G401.6 (cell line): ENCODE results near the gene AMOTL2.

Experiments
- FAIRE-seq: peaks from 2 replicates; lab custom pipeline; 2012; peaks lifted over from hg19 to GRCh38; lab: Jason Lieb, UNC

Gene AMOTL2

DNA sequence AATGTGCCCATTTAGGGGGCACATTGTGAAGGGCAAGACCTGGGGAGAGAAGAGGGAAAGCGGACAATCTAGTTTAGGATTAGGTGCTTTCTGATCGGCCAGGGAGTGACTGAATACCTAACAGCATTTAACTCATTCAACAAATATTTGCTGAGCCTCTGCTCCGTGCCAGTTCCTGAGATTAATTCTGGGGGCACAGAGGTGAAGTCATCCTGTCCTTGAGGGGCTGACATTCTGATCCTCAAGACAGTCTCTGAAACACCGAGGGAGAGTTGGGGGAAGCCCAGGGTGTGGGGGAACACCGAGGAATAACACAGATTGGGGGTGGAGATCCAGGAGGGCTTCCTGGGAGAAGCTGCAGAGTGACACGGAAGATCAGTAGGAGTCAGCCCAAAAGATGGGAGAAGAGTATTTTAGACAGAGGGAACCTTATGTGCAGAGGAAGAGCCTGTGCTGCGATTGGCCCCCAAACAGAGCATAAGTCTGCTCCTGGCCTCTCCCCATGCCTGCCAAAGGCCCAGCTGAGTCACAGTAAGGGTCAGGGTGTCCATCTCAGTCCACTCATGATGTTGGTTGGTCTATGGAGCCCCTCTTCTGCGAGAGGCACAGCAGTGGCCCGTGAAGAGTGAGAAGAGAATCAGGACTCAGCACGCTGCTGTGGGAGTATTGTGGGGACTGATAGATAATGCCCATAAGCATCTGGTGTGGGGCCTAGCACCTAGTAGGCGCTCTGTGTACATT, 60.2 kb downstream of the AMOTL2 start:
- FAIRE-seq = no peak

DNA sequence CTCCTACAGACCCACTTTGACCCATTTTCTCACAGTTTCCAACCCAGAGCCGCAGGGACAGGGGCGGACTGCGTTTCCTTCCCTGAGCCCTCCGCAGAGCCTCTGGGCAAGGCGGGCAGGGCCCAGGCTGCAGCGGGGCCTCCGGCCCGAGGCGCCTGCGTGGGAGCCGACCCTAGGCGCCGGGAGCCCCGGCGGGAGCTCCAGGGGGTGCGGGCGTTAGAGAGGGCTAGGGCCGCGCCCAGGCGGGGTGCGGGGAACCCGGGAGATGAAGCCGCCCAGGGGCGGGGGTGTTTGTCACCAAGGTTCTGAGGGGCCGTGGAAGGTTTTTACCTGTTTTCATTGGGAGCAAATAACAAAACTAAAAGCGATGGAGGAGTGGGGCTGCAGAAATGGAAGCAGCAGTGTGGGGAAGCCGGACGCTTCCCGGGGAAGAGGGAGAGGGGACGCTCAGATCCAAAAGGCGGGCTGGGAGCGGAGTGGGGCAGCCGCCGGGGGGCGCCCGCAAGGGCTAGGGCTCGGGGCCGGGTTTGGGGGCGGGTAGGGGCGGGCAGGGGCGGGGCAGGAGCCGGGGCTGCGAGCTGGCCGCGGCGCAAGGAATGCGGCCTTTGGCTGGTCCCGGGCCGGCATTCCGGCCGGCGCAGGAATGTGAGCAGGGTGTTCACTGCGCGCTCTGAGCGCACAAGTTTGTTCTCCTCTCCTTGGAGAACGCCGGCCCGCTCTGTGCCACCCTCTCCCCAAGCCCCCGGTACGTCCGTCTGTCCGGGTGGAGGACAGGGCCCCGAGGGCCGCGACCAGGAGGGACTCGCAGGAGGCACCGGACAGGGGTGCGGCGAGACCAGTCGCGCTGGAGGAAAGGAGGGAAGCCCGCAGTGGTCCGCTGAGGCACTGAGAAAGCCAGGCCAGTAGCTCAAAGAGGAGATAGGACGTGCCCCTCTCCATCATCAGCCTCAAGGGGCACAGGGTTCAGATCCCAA, 61.1 kb downstream of the AMOTL2 start:
- FAIRE-seq = no peak

DNA sequence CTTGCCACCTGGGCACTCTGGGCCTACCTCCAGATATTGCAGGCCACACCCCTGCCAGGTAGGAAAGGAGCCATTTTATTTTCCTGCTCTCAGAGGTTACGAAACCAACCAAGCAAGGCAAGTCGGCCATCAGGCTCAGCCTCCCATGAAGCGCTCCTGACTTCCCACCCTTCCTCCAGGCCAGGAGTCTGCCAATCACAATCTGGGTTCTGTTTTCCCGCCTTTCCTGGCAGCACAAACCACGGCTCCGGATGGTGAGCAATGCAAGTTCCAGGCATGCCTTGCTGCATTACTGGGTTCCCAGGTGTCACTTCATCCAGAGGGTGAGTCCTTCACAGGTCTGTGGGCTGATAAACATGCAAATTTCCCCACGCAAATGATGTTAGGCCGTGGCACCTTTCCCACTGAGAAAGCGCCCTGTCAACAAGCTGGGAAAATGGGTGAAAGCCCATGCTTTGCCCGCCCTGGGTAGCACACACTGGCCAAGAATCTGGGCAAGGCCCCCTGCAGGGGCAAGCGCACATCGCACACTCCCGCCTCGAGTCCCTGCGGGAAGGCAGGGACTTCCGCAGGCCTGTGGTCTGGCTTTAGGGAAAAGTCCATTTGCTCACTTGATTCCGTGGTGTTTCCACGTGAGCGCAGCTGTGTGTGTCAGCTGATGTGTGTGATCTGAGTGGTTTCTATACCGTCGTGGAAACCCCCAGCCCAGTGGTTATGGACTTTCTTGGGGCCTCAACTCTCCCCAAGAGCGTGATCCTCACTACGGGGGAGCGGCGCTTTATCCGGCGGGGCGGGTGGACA, 62.0 kb downstream of the AMOTL2 start:
- peak; percentile 88 for FAIRE-seq

DNA sequence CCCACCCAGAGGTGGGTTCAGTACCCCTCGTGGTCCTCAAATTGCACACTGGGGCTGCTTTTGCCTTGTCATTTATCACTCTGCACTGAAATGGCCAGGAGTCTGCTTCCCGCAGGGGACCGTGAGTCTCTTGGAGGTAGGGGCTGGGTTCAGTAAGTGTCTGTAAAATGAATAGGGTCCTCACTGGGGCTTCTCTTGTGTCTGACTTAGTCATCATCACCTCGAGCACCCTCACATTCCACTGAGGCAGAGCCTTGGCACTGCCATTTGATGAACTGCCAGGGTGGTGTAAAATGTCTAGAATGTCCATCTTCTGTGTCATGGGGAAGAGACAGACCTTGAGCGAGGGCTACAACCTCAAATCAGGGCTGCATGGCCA, 62.6 kb downstream of the AMOTL2 start:
- no peak for FAIRE-seq

GRCh38 chr3:134311265-134311664, 63.0 kb downstream of the AMOTL2 start:
- FAIRE-seq = peak; percentile 13

- peak; percentile 96 for FAIRE-seq
These were observed 64.1 kb downstream of the AMOTL2 start for GRCh38 chr3:134309987-134310700.

GRCh38 chr3:134308350-134308891, 65.8 kb downstream of the AMOTL2 start:
- peak; percentile 94 for FAIRE-seq

DNA sequence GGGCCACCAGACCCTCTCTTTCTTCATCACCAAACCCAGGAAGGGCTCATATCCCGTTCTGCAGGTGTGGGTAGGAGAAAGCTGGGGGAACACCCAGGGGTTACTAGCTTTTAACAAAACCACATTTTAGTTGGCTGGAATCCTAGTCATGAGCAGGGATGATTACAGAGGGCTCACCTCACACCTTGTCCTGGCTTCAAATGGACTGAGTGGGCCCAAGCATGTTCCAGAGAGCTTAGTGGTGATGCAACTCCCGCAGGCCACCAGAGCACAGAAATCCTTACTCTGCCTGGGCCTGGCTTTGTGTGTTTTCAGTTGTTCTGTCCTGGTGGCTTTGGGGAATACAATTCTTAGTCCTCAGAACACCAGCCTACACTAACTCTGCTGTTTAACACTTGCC, 66.8 kb downstream of the AMOTL2 start:
- no peak for FAIRE-seq

GRCh38 chr3:134306320-134306719, 67.9 kb downstream of the AMOTL2 start:
- FAIRE-seq = no peak
